PC-9 (cell line): ENCODE measurements around the gene PGM2.

Experiments used
- CTCF ChIP-seq: fragments of 200-600 bp; sonication (generic); conservative IDR thresholded peaks from 2 replicates; pipeline ENCODE4 v1.6.1; 2017; ENCODE audit warnings: mixed run types, antibody characterized with exemption, mild to moderate bottlenecking, moderate library complexity
- EZH2 ChIP-seq: fragments of 200-600 bp; sonication (generic); IDR thresholded peaks from 2 replicates; pipeline ENCODE4 v1.8.0; 2017; ENCODE audit warnings: antibody characterized with exemption, low read depth

- TF ChIP-seq CTCF (no peak), EZH2 (no peak)
These were observed 79.2 kb downstream of the PGM2 start for GRCh38 chr4:37905533-37906169.
